GM11168 (cell line): Measurements from ENCODE around the gene KHDC4.

ENCODE experiments used
- in situ Hi-C: fragments of 300-500 bp; cut with MboI; formaldehyde crosslinking; loops from one replicate; pipeline ENCODE4 v1.12.0; 2022; ENCODE audit warnings: low sequenced_read_pairs; ENCODE audit not compliant: unreplicated experiment

KHDC4 gene

GRCh38 chr1:155880251-155880650 is 54.0 kb downstream of the KHDC4 start:
- in situ Hi-C loops, result no loop called here

GRCh38 chr1:155877945-155878344 is 56.3 kb downstream of the KHDC4 start:
- in situ Hi-C loops, result no loop called here

DNA sequence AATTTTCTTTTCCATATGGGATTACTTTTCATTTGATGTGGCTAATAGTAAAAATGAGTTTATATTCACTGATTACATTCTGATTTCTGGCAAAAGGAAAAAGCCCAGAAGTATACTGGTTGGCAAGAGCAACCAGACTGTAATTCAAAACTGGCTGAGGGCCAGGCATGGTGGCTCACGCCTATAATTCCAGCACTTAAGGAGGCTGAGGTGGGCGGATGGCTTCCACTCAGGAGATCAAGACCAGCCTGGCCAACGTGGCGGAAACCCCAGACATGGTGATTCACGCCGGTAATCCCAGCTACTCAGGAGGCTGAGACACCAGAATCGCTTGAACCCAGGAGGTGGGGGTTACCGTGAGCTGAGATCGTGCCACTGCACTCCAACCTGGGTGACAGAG is 60.4 kb downstream of the KHDC4 start:
- in situ Hi-C loops, result no loop called here

GRCh38 chr1:155872527-155872926 is 61.7 kb downstream of the KHDC4 start:
- in situ Hi-C loops, result no loop called here

GRCh38 chr1:155871390-155871789 is 62.8 kb downstream of the KHDC4 start:
- in situ Hi-C loops, result no loop called here

DNA sequence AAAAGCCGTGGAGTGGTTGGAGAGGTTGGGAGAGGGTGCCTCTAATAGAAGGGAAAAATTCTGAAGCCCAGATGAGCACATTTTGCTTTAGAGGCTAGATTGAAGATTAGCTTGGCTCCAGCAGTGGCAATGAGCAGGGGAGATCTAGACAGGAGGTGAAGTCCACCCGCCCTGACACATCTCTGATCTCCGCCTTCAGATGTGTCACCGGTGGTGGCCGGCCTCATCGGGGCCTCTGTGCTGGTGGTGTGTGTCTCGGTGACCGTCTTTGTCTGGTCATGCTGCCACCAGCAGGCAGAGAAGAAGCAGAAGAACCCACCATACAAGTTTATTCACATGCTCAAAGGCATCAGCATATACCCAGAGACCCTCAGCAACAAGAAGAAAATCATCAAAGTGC is 66.4 kb downstream of the KHDC4 start:
- in situ Hi-C loops, result no loop called here

DNA sequence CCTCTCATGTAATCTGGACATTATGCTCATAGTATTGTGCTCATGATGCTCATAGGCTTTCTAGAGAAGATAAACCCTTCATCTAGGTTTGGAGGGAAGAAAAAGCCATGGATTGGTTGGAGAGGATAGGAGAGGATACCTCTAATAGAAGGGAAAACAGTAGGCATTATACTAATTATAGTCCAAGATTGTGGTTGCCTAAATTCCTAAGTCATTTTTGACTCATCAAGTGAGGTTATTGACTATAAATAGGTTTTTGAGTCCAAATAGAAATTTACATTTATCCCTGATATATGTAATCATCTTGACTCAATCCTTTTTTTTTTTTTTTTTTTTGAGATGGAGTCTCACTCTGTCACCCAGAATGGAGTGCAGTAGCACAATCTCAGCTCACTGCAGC is 69.8 kb downstream of the KHDC4 start:
- in situ Hi-C loops, result no loop called here
